GM12878 (cell line): ENCODE results near the gene FUCA2. TPM values are rescaled to one million over a fixed set of nuclear protein-coding genes. Genes with fewer than 3 reads are reported as not detected.

Experiments
- ATF3 ChIP-seq: IDR thresholded peaks from 2 replicates; pipeline ENCODE4 v1.6.1; 2011; ENCODE audit warnings: low read depth, mild to moderate bottlenecking, low read length, moderate library complexity, borderline replicate concordance; ENCODE audit errors: extremely low read depth
- BMI1 ChIP-seq: fragments of 450-650 bp; IDR thresholded peaks from 2 replicates; pipeline ENCODE4 v1.6.1; 2016; ENCODE audit warnings: mild to moderate bottlenecking, moderate library complexity, borderline replicate concordance
- CBFB ChIP-seq: IDR thresholded peaks from 2 replicates; pipeline ENCODE4 v1.6.1; 2016; ENCODE audit warnings: antibody characterized with exemption, low read depth
- CBX3 ChIP-seq: fragments of 200-600 bp; sonication (generic); IDR thresholded peaks from 2 replicates; pipeline ENCODE4 v1.6.1; 2016; ENCODE audit warnings: low read depth, borderline replicate concordance
- CBX5 ChIP-seq: sonication (generic); IDR thresholded peaks from 2 replicates; pipeline ENCODE4 v1.6.1; 2016; ENCODE audit warnings: low read depth, moderate library complexity, mild to moderate bottlenecking, inconsistent platforms
- CHD1 ChIP-seq: IDR thresholded peaks from 2 replicates; pipeline ENCODE4 v1.6.1; 2012; ENCODE audit warnings: low read depth, low read length, improper control_type of control experiment
- CHD2 ChIP-seq: IDR thresholded peaks from 2 replicates; pipeline ENCODE4 v1.6.1; 2011; ENCODE audit warnings: low read depth, low read length, improper control_type of control experiment, borderline replicate concordance
- CREB1 ChIP-seq: IDR thresholded peaks from 2 replicates; pipeline ENCODE4 v1.6.1; 2012; ENCODE audit warnings: low read depth, mild to moderate bottlenecking, inconsistent platforms
- E2F4 ChIP-seq: IDR thresholded peaks from 2 replicates; pipeline ENCODE4 v1.6.1; 2012; ENCODE audit warnings: low read depth, low read length, improper control_type of control experiment
- EP300 ChIP-seq, 2 experiments: fragments of 150-350 bp in 1 of 2; IDR thresholded peaks; 2 replicates each; pipeline ENCODE4 v1.6.1; 2011 to 2012; ENCODE audit warnings: low read depth in 2 of 2, low read length in 2 of 2, borderline replicate concordance in 1 of 2, improper control_type of control experiment in 1 of 2, inconsistent platforms in 1 of 2; ENCODE audit not compliant: control insufficient read depth in 1 of 2
- ETV6 ChIP-seq, 2 experiments: fragments of 450-650 bp in 1 of 2; IDR thresholded peaks in 1 of 2; conservative IDR thresholded peaks in 1 of 2; 2 replicates each; pipeline ENCODE4 v1.6.1; 2014; ENCODE audit warnings: antibody characterized with exemption in 1 of 2, borderline replicate concordance in 1 of 2, low read depth in 1 of 2, mild to moderate bottlenecking in 1 of 2, moderate library complexity in 1 of 2
- FOXK2 ChIP-seq: fragments of 450-650 bp; IDR thresholded peaks from 2 replicates; pipeline ENCODE4 v1.6.1; 2017; ENCODE audit warnings: mild to moderate bottlenecking, moderate library complexity
- KDM1A ChIP-seq: fragments of 200-600 bp; sonication (generic); IDR thresholded peaks from 2 replicates; pipeline ENCODE4 v1.6.1; 2016; ENCODE audit warnings: borderline replicate concordance
- MEF2A ChIP-seq: IDR thresholded peaks from 2 replicates; pipeline ENCODE4 v1.6.1; 2011; ENCODE audit warnings: low read depth, mild to moderate bottlenecking, low read length, moderate library complexity; ENCODE audit not compliant: insufficient read depth
- MXI1 ChIP-seq: fragments of 150-350 bp; IDR thresholded peaks from 2 replicates; pipeline ENCODE4 v1.6.1; 2011; ENCODE audit warnings: low read depth, mild to moderate bottlenecking, inconsistent platforms, low read length, improper control_type of control experiment
- RAD51 ChIP-seq: fragments of 450-650 bp; IDR thresholded peaks from 2 replicates; pipeline ENCODE4 v1.6.1; 2016; ENCODE audit warnings: moderate library complexity, mild to moderate bottlenecking, inconsistent platforms
- ZBED1 ChIP-seq: IDR thresholded peaks from 2 replicates; pipeline ENCODE4 v1.6.1; 2016; ENCODE audit warnings: borderline replicate concordance
- ZSCAN29 ChIP-seq: fragments of 450-650 bp; IDR thresholded peaks from 2 replicates; pipeline ENCODE4 v1.6.1; 2017; ENCODE audit warnings: mild to moderate bottlenecking, moderate library complexity
- polyA plus RNA-seq, 11 experiments: library from polyadenylated mRNA; depleted of rRNA in 4 of 11; unstranded in 6 of 11; stranded (reverse) in 5 of 11; fragments of >200 nt; fragmentation: Nextera tagmentation in 4 of 11; fragmentation: Illumina TruSeq in 1 of 11; extraction: Ambion mirVana in 4 of 11; extraction: Trizol in 1 of 11; gene quantifications; 1 replicate in 1 of 11; 2 replicates in 10 of 11; pipeline versions ENCODE4 v1.2.1 to v1.2.3, GENCODE V29; 2011 to 2016; ENCODE audit warnings: inconsistent platforms in 2 of 11, missing spikeins in 2 of 11, low read depth in 1 of 11
- total RNA-seq, 4 experiments: library from RNA; depleted of rRNA in 3 of 4; stranded (reverse); fragments of >200 nt in 3 of 4; fragmentation: Illumina TruSeq in 1 of 4; extraction: Trizol in 1 of 4; gene quantifications; 2 replicates each; pipeline versions ENCODE4 v1.2.1 to v1.2.3, GENCODE V29; 2013 to 2021
- TF ChIP-seq, protein P1 (sequence below): fragments of 450-650 bp; IDR thresholded peaks from 2 replicates; pipeline ENCODE4 v1.6.1; 2017; ENCODE audit warnings: mild to moderate bottlenecking, moderate library complexity
- TF ChIP-seq, protein P2 (sequence below): fragments of 450-650 bp; IDR thresholded peaks from 2 replicates; pipeline ENCODE4 v1.6.1; 2016; ENCODE audit warnings: mild to moderate bottlenecking

The FUCA2 gene
- total and polyA plus RNA-seq, 10 of the 15 experiments (the other 5 are each of a cell fraction or from before 2014, with no cell fraction given), result 5.7 to 36.2 (median 21.5) TPM

- TF ChIP-seq ETV6 (conservative IDR thresholded peaks at IDR 0.05 in 1 of 2, IDR thresholded peaks at IDR 0.05 in 1 of 2; ENCODE audit: borderline replicate concordance in 1 of 2, low read depth in 1 of 2) (peak in 1 of 2 experiments; percentile 77; a peak in 1 of 4 replicates), CHD1 (peak; percentile 48), ZBED1 (0 out of 2 replicates have a peak, but pooled peaks have one; percentile 31), FOXK2 (no peak; the same call in 1 of the 2 replicates), KDM1A (no peak), ATF3 (no peak), ZSCAN29 (peak; percentile 71; the same call in 1 of the 2 replicates), MXI1 (peak; percentile 77; the same call in 1 of the 2 replicates), CREB1 (peak; percentile 90), RAD51 (0 out of 2 replicates have a peak, but pooled peaks have one; percentile 1), E2F4 (peak; percentile 76), CHD2 (peak; percentile 66; the same call in 1 of the 2 replicates), BMI1 (no peak), MEF2A (peak; percentile 87), CBX3 (no peak), CBFB (peak; percentile 59), EP300 (IDR thresholded peaks at IDR 0.05; ENCODE audit: borderline replicate concordance in 1 of 2, control insufficient read depth in 1 of 2, low read depth in 2 of 2, low read length in 2 of 2) (no peak), CBX5 (peak; percentile 99; the same call in 1 of the 2 replicates)
- TF ChIP-seq, protein P1, sequence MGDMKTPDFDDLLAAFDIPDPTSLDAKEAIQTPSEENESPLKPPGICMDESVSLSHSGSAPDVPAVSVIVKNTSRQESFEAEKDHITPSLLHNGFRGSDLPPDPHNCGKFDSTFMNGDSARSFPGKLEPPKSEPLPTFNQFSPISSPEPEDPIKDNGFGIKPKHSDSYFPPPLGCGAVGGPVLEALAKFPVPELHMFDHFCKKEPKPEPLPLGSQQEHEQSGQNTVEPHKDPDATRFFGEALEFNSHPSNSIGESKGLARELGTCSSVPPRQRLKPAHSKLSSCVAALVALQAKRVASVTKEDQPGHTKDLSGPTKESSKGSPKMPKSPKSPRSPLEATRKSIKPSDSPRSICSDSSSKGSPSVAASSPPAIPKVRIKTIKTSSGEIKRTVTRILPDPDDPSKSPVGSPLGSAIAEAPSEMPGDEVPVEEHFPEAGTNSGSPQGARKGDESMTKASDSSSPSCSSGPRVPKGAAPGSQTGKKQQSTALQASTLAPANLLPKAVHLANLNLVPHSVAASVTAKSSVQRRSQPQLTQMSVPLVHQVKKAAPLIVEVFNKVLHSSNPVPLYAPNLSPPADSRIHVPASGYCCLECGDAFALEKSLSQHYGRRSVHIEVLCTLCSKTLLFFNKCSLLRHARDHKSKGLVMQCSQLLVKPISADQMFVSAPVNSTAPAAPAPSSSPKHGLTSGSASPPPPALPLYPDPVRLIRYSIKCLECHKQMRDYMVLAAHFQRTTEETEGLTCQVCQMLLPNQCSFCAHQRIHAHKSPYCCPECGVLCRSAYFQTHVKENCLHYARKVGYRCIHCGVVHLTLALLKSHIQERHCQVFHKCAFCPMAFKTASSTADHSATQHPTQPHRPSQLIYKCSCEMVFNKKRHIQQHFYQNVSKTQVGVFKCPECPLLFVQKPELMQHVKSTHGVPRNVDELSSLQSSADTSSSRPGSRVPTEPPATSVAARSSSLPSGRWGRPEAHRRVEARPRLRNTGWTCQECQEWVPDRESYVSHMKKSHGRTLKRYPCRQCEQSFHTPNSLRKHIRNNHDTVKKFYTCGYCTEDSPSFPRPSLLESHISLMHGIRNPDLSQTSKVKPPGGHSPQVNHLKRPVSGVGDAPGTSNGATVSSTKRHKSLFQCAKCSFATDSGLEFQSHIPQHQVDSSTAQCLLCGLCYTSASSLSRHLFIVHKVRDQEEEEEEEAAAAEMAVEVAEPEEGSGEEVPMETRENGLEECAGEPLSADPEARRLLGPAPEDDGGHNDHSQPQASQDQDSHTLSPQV, result no peak
- TF ChIP-seq, protein P2, sequence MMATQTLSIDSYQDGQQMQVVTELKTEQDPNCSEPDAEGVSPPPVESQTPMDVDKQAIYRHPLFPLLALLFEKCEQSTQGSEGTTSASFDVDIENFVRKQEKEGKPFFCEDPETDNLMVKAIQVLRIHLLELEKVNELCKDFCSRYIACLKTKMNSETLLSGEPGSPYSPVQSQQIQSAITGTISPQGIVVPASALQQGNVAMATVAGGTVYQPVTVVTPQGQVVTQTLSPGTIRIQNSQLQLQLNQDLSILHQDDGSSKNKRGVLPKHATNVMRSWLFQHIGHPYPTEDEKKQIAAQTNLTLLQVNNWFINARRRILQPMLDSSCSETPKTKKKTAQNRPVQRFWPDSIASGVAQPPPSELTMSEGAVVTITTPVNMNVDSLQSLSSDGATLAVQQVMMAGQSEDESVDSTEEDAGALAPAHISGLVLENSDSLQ, result peak; percentile 66
Observed at GRCh38 chr6:143450453-143451371, 60.8 kb downstream of the FUCA2 start, which contains the start of the genes ADAT2 and PEX3 (continued).
